K562 (cell line): ENCODE data around the gene PTK6. TPM values are rescaled to one million over a fixed set of nuclear protein-coding genes. Genes with fewer than 3 reads are reported as not detected.

Experiments used
- CEBPB ChIP-seq: fragments of 450-650 bp; IDR thresholded peaks from 2 replicates; pipeline ENCODE4 v1.6.1; 2016; ENCODE audit warnings: missing genetic modification characterization, missing compliant biosample characterization
- CHD1 ChIP-seq: fragments of 200-600 bp; sonication (generic); IDR thresholded peaks from one replicate; pipeline ENCODE4 v1.6.1; 2012; ENCODE audit warnings: mild to moderate bottlenecking, moderate library complexity, low read length, inconsistent platforms
- GABPB2 ChIP-seq: fragments of 250-450 bp; sonication (Bioruptor Pico); conservative IDR thresholded peaks from 2 replicates; pipeline ENCODE4 v1.5.1; 2021; ENCODE audit warnings: mild to moderate bottlenecking
- KLF10 ChIP-seq: fragments of 250-450 bp; sonication (Bioruptor Pico); IDR thresholded peaks from 2 replicates; pipeline ENCODE4 v1.6.1; 2021; ENCODE audit warnings: matching md5 sums
- MLLT1 ChIP-seq, 2 experiments: fragments of 450-650 bp; IDR thresholded peaks; 2 replicates each; pipeline ENCODE4 v1.6.1; 2016
- MTA1 ChIP-seq: fragments of 450-650 bp; IDR thresholded peaks from 2 replicates; pipeline ENCODE4 v1.6.1; 2017; ENCODE audit warnings: borderline replicate concordance
- POLR2H ChIP-seq: IDR thresholded peaks from 2 replicates; pipeline ENCODE4 v1.6.1; 2016; ENCODE audit warnings: missing genetic modification characterization, low read depth, mild to moderate bottlenecking, control low read depth, missing compliant biosample characterization, moderate library complexity
- RERE ChIP-seq: sonication (generic); formaldehyde crosslinking; IDR thresholded peaks from 2 replicates; pipeline ENCODE4 v1.8.0; 2023; ENCODE audit warnings: missing genetic modification reagents, mild to moderate bottlenecking, borderline replicate concordance
- TFAP4 ChIP-seq: sonication (generic); formaldehyde crosslinking; IDR thresholded peaks from 2 replicates; pipeline ENCODE4 v1.8.0; 2022; ENCODE audit warnings: missing genetic modification reagents, mild to moderate bottlenecking, moderate library complexity, borderline replicate concordance
- TRIM24 ChIP-seq, 2 experiments: fragments of 450-650 bp; IDR thresholded peaks; 2 replicates each; pipeline ENCODE4 v1.6.1; 2016
- ZNF277 ChIP-seq: fragments of 250-450 bp; sonication (Bioruptor Pico); IDR thresholded peaks from 2 replicates; pipeline ENCODE4 v1.8.0; 2022; ENCODE audit warnings: inconsistent platforms, mild to moderate bottlenecking, moderate library complexity, borderline replicate concordance
- ZNF444 ChIP-seq: fragments of 250-450 bp; sonication (Bioruptor Pico); IDR thresholded peaks from 2 replicates; pipeline ENCODE4 v1.4.0; 2020; ENCODE audit warnings: mild to moderate bottlenecking, moderate library complexity
- ZNF584 ChIP-seq: fragments of 200-800 bp; sonication (Bioruptor generic); IDR thresholded peaks from 2 replicates; pipeline ENCODE4 v1.6.1; 2016; ENCODE audit warnings: low read depth, mild to moderate bottlenecking, missing genetic modification characterization, missing compliant biosample characterization
- polyA plus RNA-seq, 8 experiments: library from polyadenylated mRNA; depleted of rRNA in 4 of 8; stranded (reverse) in 5 of 8; unstranded in 3 of 8; fragments of >200 nt; fragmentation: Nextera tagmentation in 2 of 8; fragmentation: Illumina TruSeq in 1 of 8; extraction: Ambion mirVana in 2 of 8; extraction: Trizol in 1 of 8; gene quantifications; 2 replicates each; pipeline versions ENCODE4 v1.2.1 to v1.2.3, GENCODE V29; 2011 to 2014; ENCODE audit warnings: inconsistent platforms in 1 of 8, missing spikeins in 1 of 8
- total RNA-seq, 7 experiments: library from RNA; depleted of rRNA in 6 of 7; stranded (reverse); fragments of >200 nt in 6 of 7; fragmentation: Illumina TruSeq in 2 of 7; extraction: Trizol in 2 of 7; gene quantifications; 2 replicates each; pipeline versions ENCODE4 v1.2.1 to v1.2.3, GENCODE V29; 2011 to 2021; ENCODE audit warnings: low replicate concordance in 1 of 7
- TF ChIP-seq, protein P1 (sequence below), 2 experiments: IDR thresholded peaks; 2 replicates each; pipeline ENCODE4 v1.6.1; 2011; ENCODE audit warnings: borderline replicate concordance in 1 of 2, control low read depth in 1 of 2, low read depth in 1 of 2, low read length in 1 of 2, mild to moderate bottlenecking in 1 of 2, mixed read lengths in 1 of 2, moderate library complexity in 1 of 2; ENCODE audit not compliant: insufficient read depth in 1 of 2, insufficient read length in 1 of 2, poor library complexity in 1 of 2, severe bottlenecking in 1 of 2; ENCODE audit errors: extremely low read depth in 1 of 2

Gene PTK6
- total and polyA plus RNA-seq, 9 of the 15 experiments (the other 6 are each of a cell fraction or from before 2014, with no cell fraction given): 0.07 TPM; not detected in 8

DNA sequence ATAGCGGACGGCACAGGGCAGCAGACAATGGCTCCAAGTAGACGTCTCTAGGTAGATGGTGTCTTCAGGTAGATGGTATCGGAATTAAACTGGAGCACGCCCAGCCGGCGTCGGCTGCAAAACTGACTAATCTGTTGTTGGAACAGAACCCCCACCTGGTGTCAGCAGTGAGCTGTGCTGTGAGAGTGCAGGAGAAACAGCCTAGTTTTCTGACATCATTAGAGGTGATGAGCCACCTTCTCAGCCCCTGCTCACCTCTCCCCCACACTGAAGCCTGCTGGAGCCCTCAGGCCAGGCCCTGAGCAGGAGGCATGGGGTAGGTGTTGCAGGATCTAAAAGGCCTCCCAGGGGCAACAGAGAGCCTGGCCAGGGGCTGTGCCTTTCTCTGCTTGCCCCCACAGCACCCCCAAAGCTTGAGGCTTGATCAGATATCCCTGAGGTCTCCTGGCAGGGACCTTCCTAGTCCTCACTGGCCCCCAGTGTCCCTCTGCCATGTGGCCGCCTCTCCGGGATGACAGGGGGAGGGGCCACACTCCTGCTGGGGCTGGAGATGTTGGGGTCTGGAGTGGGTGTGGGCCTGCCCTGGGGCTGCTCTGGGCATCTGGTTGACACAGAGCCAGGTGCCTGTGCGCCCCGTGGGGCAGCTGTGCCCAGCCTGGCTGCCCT, 43.8 kb upstream of the PTK6 start (continued):
- no peak for TF ChIP-seq RERE
- TF ChIP-seq TRIM24 (IDR thresholded peaks at IDR 0.05): no peak
- no peak for TF ChIP-seq POLR2H (tag)
- no peak for TF ChIP-seq ZNF277
- no peak for TF ChIP-seq ZNF444 (CRISPR knock-in tag)
- TF ChIP-seq MTA1: no peak
- TF ChIP-seq TFAP4 (CRISPR knock-in tag): 0 out of 2 replicates have a peak, but pooled peaks have one; percentile 15
- TF ChIP-seq CHD1: no peak
- TF ChIP-seq CEBPB (tag): no peak
- TF ChIP-seq GABPB2 (CRISPR knock-in tag): no peak
- no peak for TF ChIP-seq MLLT1 (IDR thresholded peaks at IDR 0.05)
- no peak for TF ChIP-seq KLF10 (CRISPR knock-in tag)
- TF ChIP-seq, protein P1, sequence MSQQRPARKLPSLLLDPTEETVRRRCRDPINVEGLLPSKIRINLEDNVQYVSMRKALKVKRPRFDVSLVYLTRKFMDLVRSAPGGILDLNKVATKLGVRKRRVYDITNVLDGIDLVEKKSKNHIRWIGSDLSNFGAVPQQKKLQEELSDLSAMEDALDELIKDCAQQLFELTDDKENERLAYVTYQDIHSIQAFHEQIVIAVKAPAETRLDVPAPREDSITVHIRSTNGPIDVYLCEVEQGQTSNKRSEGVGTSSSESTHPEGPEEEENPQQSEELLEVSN (IDR thresholded peaks at IDR 0.05; ENCODE audit: borderline replicate concordance in 1 of 2, extremely low read depth in 1 of 2, insufficient read depth in 1 of 2, insufficient read length in 1 of 2, low read depth in 1 of 2, low read length in 1 of 2, poor library complexity in 1 of 2, severe bottlenecking in 1 of 2): peak in 1 of 2 experiments; percentile 4
- TF ChIP-seq ZNF584: no peak
